Measurements from ENCODE around the gene OLFML2B.
"Not testable (repeated sequence)": the region's sequence is repeated elsewhere in the genome, so short reads cannot be mapped to it uniquely, and the experiment has no call there.

The OLFML2B gene

DNA sequence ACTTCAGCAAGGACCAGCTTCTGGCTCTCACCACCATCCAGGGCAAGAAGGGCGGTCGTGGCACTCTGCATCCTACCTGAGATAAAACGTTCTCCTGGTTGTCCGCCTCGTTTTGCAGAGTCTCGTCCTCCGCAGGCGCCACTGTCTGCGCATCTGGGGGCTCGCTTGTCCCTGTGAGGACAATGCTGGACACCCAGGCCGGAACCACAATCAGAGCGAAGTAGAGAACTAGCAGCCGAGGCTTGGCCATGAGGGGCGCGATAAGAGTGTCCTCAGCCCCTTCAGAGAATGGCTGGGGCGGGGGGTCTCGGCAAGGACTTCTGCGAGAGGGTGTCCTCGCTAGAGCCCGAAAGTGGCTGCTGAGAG, 505 bp downstream of the OLFML2B start:
- no peak for TF ChIP-seq CTCF (conservative IDR thresholded peaks at IDR 0.05; ENCODE audit: low read length)
- DNase-seq (ENCODE audit: low read depth): no peak
- peak overlapping the region; percentile 86 for H3K4me3 ChIP-seq (ENCODE audit: low read length)

GRCh38 chr1:162022626-162023025, 1.0 kb downstream of the OLFML2B start:
- peak overlapping the region; percentile 86 for H3K4me3 ChIP-seq (ENCODE audit: low read length)
- no peak for TF ChIP-seq CTCF (conservative IDR thresholded peaks at IDR 0.05; ENCODE audit: low read length)
- peak; percentile 31 for DNase-seq (ENCODE audit: low read depth)

- H3K4me3 ChIP-seq (ENCODE audit: low read length): peak overlapping the region; percentile 6
- peak; percentile 48 for DNase-seq (ENCODE audit: low read depth)
- TF ChIP-seq CTCF (conservative IDR thresholded peaks at IDR 0.05; ENCODE audit: low read length): no peak
Observed at GRCh38 chr1:162021124-162021523, 2.5 kb downstream of the OLFML2B start.

GRCh38 chr1:162020150-162020549, 3.5 kb downstream of the OLFML2B start:
- no peak for TF ChIP-seq CTCF (conservative IDR thresholded peaks at IDR 0.05; ENCODE audit: low read length)
- H3K4me3 ChIP-seq (ENCODE audit: low read length): no peak overlapping the region
- no peak for DNase-seq (ENCODE audit: low read depth)

- no peak for DNase-seq (ENCODE audit: low read depth)
- no peak overlapping the region for H3K4me3 ChIP-seq (ENCODE audit: low read length)
- no peak for TF ChIP-seq CTCF (conservative IDR thresholded peaks at IDR 0.05; ENCODE audit: low read length)
Observed at GRCh38 chr1:162019446-162019845, 4.2 kb downstream of the OLFML2B start.

GRCh38 chr1:162019006-162019405, 4.7 kb downstream of the OLFML2B start:
- no peak for TF ChIP-seq CTCF (conservative IDR thresholded peaks at IDR 0.05; ENCODE audit: low read length)
- no peak overlapping the region for H3K4me3 ChIP-seq (ENCODE audit: low read length)
- peak; percentile 77 for DNase-seq (ENCODE audit: low read depth)

DNA sequence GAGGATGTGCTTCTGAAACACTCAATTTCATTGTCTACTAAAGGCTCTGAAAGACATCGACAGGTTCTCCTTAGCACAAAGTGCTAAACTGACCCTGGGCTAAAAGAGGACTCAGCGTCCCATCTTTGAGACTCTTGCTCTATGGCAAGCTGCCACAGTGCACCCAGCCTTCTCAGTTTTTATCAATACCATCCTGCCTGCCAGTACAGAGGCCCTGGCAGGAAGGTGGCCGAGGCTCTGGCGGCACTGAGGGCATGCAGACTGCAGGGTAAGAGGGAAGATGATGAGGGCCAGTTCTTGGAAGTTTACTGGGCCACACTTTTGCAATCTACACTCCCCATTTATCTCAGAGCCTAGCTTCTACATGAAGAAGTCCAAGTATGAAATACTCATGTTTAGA, 5.3 kb downstream of the OLFML2B start:
- TF ChIP-seq CTCF (conservative IDR thresholded peaks at IDR 0.05; ENCODE audit: low read length): no peak
- DNase-seq (ENCODE audit: low read depth): no peak
- H3K4me3 ChIP-seq (ENCODE audit: low read length): no peak overlapping the region

- not testable (repeated sequence) for H3K4me3 ChIP-seq (ENCODE audit: low read length); DNase-seq (ENCODE audit: low read depth)
Observed at GRCh38 chr1:162017791-162018190, 5.9 kb downstream of the OLFML2B start.
